NCI-H748 (cell line): Measurements from ENCODE around the gene PNPLA4.
A peak's percentile ranks its signal among the peaks of the same experiment; 100 is the strongest.

ENCODE experiments used
- DNase-seq: peaks from one replicate; lab custom pipeline; 2025; ENCODE audit not compliant: unreplicated experiment; lab: John Stamatoyannopoulos, UW

Gene PNPLA4

GRCh38 chrX:7927259-7928167 lies at the start of gene PNPLA4:
PNPLA4 (minus strand) TSS chrX:7927413; CDS start chrX:7926119, 1,294 bp downstream.
- no peak for DNase-seq

- no peak for DNase-seq
Observed at GRCh38 chrX:7972586-7972985, 45.4 kb upstream of the PNPLA4 start.

GRCh38 chrX:7970428-7970827 lies 43.2 kb upstream of the PNPLA4 start:
- no peak for DNase-seq

DNA sequence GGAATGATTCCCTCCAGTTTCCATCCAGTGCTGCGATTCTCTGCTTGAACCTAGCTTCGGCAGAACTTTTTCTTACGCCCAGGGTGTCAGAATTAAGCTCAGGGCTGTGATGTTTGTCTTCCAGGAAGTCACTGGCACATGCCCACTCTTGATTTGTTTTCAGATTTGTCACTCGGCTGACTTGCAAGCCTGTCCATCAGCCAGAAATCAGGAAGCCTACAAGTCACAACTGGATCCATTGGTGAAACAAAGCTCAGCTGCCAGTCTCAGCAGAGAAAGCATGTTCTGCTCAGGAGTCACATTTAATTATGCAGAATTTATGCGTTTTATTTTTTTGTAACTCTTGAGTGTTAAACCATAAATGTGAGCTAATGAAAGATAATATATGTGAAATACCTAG lies 38.2 kb upstream of the PNPLA4 start:
- no peak for DNase-seq

DNA sequence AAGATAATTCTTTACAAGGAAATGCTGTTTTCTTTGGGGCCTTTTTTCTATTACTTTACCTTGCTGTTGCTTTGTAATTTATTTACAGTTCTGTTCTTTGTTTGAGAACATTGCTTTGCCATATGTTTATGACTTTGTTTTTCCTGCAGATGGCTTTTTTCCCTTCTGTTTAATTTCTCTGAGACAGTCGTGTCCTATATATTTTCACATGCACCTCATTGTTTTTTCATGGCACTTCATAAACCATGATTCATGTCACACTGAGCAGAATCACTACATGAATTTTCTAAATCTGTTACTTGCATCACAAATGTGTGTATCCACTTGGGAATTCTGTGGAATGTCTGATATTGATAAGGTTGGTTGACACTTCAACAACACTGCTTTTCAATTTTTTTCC lies 33.0 kb upstream of the PNPLA4 start:
- DNase-seq = no peak

DNA sequence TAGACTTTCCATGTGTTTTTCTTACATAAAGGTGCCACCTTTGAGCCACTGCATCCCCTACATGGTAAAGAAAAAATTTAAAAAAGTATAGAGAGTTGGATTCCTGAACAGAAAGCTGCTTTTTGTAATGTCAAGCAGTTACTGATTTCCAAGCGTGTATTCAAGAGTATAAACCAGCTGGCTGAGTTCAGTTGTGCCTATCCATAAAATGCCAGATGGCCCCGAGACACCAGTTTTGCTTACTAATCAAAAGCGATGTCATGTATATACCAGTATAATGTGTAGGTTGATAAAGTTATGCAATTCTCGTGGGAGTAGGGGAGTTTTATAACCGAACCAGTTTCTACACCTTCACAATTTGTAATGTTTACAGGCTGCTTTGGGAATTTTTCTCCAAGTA lies 26.2 kb upstream of the PNPLA4 start:
- no peak for DNase-seq

GRCh38 chrX:7950865-7951264 lies 23.7 kb upstream of the PNPLA4 start:
- no peak for DNase-seq

- DNase-seq = no peak
Observed at GRCh38 chrX:7948483-7948882, 21.3 kb upstream of the PNPLA4 start.

DNA sequence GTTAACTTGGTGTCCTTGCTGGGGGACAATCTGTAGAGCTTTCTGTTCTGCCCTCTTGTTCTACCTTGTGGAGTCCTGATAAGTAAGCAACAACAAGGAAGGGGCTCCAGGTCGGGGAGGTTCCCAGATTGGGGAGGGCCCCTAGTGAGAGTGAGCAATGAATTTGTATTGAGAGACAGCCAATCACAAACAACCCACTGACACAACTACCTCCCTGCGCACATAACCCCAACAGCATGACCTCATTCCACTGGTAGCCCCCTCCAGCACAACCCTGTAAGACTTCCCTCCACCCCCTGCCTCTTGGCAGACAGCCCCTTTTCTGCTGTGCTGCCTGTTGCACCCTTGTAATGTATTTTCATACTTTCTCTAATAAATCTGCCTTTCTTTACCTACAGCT lies 19.7 kb upstream of the PNPLA4 start:
- DNase-seq = no peak

DNA sequence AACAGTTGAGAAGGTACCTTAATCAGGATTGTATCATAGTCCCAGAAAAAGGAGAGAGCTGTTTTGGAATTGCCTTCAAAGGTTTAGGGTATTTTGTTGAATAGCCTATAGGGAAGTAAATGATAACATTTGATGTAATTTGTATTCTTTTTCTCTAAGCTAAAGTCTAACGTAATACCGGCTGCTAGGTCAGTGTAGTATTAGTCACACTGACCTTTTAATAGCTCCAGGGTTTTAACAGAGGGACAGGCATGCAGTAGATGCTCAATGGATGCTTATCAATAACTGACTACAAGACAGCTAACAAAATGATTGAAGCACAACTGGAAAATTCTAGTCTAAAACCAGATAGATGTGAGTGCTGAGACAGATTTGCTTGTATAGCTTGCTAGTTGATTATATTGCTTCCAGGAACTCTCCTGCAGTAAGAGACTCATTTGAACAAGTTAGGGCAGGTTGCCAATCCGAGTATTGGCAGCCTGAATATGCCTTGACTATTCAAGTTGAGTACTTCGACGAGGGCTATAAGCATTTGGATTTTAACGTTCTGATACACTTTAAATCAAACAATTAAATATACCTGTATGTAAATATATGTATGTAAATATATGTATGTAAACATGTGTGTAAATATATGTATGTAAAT lies 16.5 kb upstream of the PNPLA4 start:
- DNase-seq = peak; percentile 18

DNA sequence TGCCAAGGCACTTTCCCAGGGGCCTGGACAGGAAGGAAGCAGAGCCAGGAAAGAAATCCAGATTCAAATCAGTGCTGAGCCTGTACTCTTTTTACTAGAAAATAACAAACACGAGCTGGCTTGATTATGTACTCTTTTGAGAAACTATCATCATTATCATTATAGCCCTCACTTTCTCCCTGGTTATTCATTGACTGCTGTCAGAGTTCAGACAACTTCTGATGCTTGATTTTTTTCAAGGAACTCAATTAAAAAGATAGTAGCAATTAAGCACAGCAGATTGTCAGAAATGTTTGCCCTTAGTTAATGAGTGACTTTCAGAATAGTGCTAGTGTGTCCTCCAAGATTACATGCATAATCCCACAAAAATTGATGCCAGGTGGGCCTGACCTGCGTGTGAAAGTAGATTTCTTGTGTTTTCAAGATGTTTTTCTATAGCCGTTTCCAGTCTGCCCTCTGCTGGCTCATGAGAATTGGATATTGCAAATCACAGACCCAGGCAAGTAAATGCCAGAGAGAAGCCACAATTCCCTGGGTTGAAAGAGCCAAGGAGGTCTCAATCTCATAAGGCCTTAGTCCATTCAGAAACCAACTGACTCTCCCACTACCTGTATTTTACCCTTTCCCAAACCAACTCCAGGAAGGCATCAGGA lies 14.3 kb upstream of the PNPLA4 start:
- DNase-seq = peak; percentile 76

- no peak for DNase-seq
Observed at GRCh38 chrX:7934026-7934425, 6.8 kb upstream of the PNPLA4 start.

DNA sequence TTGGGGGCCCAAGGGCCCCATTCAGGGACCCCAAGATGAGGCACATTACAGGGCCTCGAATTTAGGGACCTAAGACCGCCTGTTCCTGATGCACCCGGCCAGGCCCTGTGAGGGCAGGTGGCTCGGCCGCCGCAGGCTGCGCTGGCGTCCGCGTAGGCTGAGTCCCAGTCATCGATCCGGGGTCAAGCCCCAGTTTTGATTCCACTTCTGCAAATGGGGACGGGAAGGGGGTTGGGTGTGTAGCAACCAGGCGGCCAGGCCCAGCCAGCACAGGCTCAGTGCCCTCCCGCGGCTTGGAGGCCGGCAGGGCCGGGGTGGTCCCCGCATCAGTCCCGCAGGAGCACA lies 327 bp downstream of the PNPLA4 start:
- DNase-seq = no peak

GRCh38 chrX:7926501-7926900 lies 712 bp downstream of the PNPLA4 start:
- peak; percentile 15 for DNase-seq

DNA sequence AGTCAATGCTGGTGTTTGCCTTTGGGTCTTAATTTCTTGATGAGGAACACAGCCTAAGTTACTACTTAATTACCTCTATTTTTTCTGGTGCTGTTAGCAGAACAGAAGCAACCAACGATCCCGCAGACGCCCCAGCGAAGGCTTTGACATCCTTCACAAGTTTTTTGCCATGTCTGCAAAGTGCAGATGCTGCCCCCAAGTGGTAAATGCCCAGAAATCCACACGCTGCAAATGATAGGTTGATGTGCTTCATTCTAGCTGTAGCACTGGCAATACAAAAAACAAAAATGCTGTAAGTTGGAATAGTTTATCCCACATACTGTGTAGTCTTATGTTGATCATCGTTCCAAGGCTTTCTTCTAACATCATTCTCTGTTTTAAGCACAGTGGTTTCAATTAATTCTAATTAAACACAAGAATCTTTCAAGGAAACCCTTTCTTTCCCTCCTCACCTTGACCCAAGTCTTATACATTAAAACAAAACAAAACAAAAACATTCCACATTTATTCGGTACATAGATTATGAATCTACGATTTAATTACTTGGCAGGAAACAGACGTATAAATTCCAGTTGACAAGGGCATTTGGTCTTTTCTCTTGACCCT lies 1.2 kb downstream of the PNPLA4 start:
- peak; percentile 91 for DNase-seq

DNA sequence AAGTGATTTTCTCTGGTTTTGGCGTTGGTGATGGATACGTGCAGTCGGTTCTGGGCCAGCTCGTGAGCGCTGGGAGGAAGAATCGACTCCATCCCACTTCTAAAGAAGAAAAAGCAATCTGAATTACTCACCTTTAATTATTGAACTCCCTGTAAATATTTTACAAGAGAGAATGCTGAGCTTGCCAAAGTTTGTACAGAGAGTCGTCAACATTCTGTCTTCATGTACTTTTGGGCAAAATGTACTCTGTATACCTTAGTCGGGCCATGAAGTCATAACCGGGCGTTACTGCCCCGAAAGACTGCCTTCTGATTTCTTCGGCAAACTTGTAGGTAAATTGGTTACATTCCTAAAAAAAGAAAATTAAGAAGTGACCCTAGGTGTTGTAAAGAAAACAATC lies 5.5 kb downstream of the PNPLA4 start:
- DNase-seq = no peak

- DNase-seq = no peak
Observed at GRCh38 chrX:7908821-7909220, 18.4 kb downstream of the PNPLA4 start.

GRCh38 chrX:7904562-7904961 lies 22.7 kb downstream of the PNPLA4 start:
- DNase-seq = no peak

DNA sequence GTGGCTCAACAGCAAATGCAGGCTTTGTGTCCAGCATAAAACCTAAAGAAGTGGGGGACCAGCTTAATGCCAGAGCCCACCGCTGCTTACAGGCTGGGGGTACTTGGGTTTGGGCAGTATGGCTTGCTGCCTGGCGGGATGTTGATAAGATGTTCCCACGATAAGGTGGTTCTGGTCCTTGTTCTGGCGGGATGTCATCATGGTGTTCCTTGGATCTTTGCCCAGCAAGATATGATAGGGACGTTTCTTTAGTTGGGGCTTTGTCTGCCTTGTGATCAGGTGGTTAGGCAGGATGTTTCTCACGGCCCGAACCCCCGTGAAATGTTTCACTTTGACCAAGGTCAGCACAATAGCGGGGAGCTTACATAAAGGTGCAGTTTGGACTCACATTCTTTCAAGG lies 35.3 kb downstream of the PNPLA4 start:
- peak; percentile 2 for DNase-seq

DNA sequence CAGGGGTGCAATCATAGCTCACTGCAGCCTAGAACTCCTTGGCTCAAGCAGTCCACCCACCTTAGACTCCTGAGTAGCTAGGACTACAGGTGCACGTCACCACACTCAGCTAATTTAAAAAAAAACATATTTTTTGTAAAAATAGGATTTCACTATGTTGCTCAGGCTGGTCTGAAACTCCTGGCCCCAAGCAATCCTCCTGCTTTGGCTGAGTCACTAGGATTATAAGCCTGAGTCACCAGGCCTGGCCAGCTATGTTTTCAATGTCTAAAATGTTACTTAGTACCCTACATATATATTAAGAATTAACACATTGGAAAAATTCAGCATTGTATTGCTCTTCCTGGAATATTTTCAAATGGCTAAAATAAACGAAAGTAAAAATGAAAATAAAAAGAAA lies 37.5 kb downstream of the PNPLA4 start:
- DNase-seq = no peak

- DNase-seq = no peak
Observed at GRCh38 chrX:7889135-7889534, 38.1 kb downstream of the PNPLA4 start.

- DNase-seq = no peak
Observed at GRCh38 chrX:7876957-7877356, 50.3 kb downstream of the PNPLA4 start.
